Testis (tissue), 2 donors: ENCODE results near the gene SPATA3.

Source experiments
- CTCF ChIP-seq, 3 experiments: fragments of 450-650 bp in 2 of 3; fragments of 200-600 bp in 1 of 3; sonication (generic) in 1 of 3; IDR thresholded peaks; one replicate each; pipeline ENCODE4 v1.5.1; 2016 to 2019; ENCODE audit warnings: antibody characterized with exemption in 3 of 3, mild to moderate bottlenecking in 2 of 3, moderate library complexity in 1 of 3
- POLR2A ChIP-seq: fragments of 450-650 bp; IDR thresholded peaks from one replicate; pipeline ENCODE4 v1.6.1; 2017; ENCODE audit warnings: antibody characterized with exemption, mild to moderate bottlenecking, moderate library complexity

GRCh38 chr2:230950874-230951339 is 45.0 kb upstream of the SPATA3 start:
- TF ChIP-seq CTCF (IDR thresholded peaks at IDR 0.05) (no peak), POLR2A (no peak)
